K562 (cell line): Measurements from ENCODE around the gene MEGF11. TPM values are rescaled to one million over a fixed set of nuclear protein-coding genes. Genes with fewer than 3 reads are reported as not detected.
A peak's percentile ranks its signal among the peaks of the same experiment; 100 is the strongest.

ENCODE experiments used
- ATAC-seq: fragments of 200-7000 bp; cut with Tn5 transposase; 3 replicates; pipeline ENCODE4 v1.9.1; 2020; ENCODE audit warnings: moderate library complexity
- BruUV-seq: library from RNA; stranded (reverse); fragments of 400-500 nt; replicated peaks from 2 replicates; lab custom pipeline; 2021; lab: Mats Ljungman, UMichigan
- CTCF ChIA-PET: fragments of 300-600 bp; formaldehyde crosslinking; extraction: SDS; loops from one replicate; lab custom pipeline; 2021; ENCODE audit warnings: low intra/inter-chr PET ratio; lab: Yijun Ruan, JAX
- POLR2A ChIA-PET: fragments of 300-600, 350-650 bp; sonication (Branson Sonifier 250); formaldehyde crosslinking; extraction: SDS; loops from one replicate; lab custom pipeline; 2021; ENCODE audit warnings: antibody characterized with exemption, inconsistent platforms; lab: Yijun Ruan, JAX
- DNase-seq, 4 experiments: peaks; one replicate each; pipeline versions ENCODE4 v3.0.0 to v3.0.0-alpha.2; 2011 to 2018; ENCODE audit warnings: low spot score in 3 of 4, mixed read lengths in 3 of 4; ENCODE audit errors: extremely low read depth in 1 of 4
- FAIRE-seq: peaks from 2 replicates; lab custom pipeline; 2011; peaks lifted over from hg19 to GRCh38; lab: Jason Lieb, UNC
- H2AFZ ChIP-seq: 2 replicates; pipeline ENCODE4 v1.6.0; 2011; ENCODE audit warnings: low read depth, low read length, control low read depth, inconsistent platforms
- H3K27ac ChIP-seq: fragments of 200-600 bp; 3 replicates; pipeline ENCODE4 v1.8.0; 2011; ENCODE audit warnings: low read depth, mild to moderate bottlenecking, control low read depth, inconsistent platforms, low read length, moderate library complexity, mixed read lengths; ENCODE audit errors: extremely low read depth
- H3K27me3 ChIP-seq, 2 experiments: fragments of 300-600 bp in 1 of 2; 2 replicates in 1 of 2; 3 replicates in 1 of 2; pipeline versions ENCODE4 v1.6.0 to v1.8.0; 2011; ENCODE audit warnings: inconsistent platforms in 2 of 2, low read length in 2 of 2, mild to moderate bottlenecking in 1 of 2, mixed read lengths in 1 of 2, moderate library complexity in 1 of 2; ENCODE audit not compliant: control insufficient read depth in 2 of 2, insufficient read depth in 2 of 2
- H3K36me3 ChIP-seq: fragments of 300-600 bp; 3 replicates; pipeline ENCODE4 v1.8.0; 2011; ENCODE audit warnings: mild to moderate bottlenecking, low read length, inconsistent platforms; ENCODE audit not compliant: control insufficient read depth, insufficient read depth
- H3K4me1 ChIP-seq, 2 experiments: fragments of 200-600 bp in 1 of 2; replicated peaks in 1 of 2; 2 replicates in 1 of 2; 3 replicates in 1 of 2; pipeline versions ENCODE4 v1.5.1 to v1.8.0; 2011; ENCODE audit warnings: inconsistent platforms in 2 of 2, low read length in 2 of 2, mild to moderate bottlenecking in 1 of 2, mixed read lengths in 1 of 2, moderate library complexity in 1 of 2; ENCODE audit not compliant: control insufficient read depth in 2 of 2, insufficient read depth in 2 of 2
- H3K4me2 ChIP-seq: 2 replicates; pipeline ENCODE4 v1.6.1; 2011; ENCODE audit warnings: low read length, control low read depth, inconsistent platforms, mixed read lengths; ENCODE audit not compliant: insufficient read depth
- H3K4me3 ChIP-seq: fragments of 200-600 bp; sonication (generic), shearing (Covaris generic); 2 replicates; pipeline ENCODE4 v1.5.1; 2016; ENCODE audit warnings: control low read depth, inconsistent platforms
- H3K79me2 ChIP-seq: fragments of 200-600 bp; 3 replicates; pipeline ENCODE4 v1.8.0; 2011; ENCODE audit warnings: low read length, inconsistent platforms; ENCODE audit not compliant: control insufficient read depth, insufficient read depth
- H3K9ac ChIP-seq, 2 experiments: 2 replicates each; pipeline versions ENCODE4 v1.6.0 to v1.6.1; 2011; ENCODE audit warnings: low read depth in 2 of 2, low read length in 2 of 2, control low read depth in 1 of 2, inconsistent platforms in 1 of 2, mild to moderate bottlenecking in 1 of 2, mixed read lengths in 1 of 2; ENCODE audit not compliant: insufficient read depth in 1 of 2
- H3K9me1 ChIP-seq: one replicate; pipeline ENCODE4 v1.6.0; 2011; ENCODE audit warnings: inconsistent platforms, mild to moderate bottlenecking, low read length, moderate library complexity; ENCODE audit not compliant: control insufficient read depth, insufficient read depth
- H3K9me3 ChIP-seq: replicated peaks from 2 replicates; pipeline ENCODE4 v1.5.1; 2011; ENCODE audit warnings: low read depth, low read length, inconsistent platforms; ENCODE audit not compliant: control insufficient read depth, insufficient read depth
- H4K20me1 ChIP-seq: replicated peaks from 2 replicates; pipeline ENCODE4 v1.6.1; 2011; ENCODE audit warnings: low read length, inconsistent platforms, mixed read lengths; ENCODE audit not compliant: control insufficient read depth, insufficient read depth
- HMBOX1 ChIP-seq: sonication (generic); IDR thresholded peaks from 2 replicates; pipeline ENCODE4 v1.6.1; 2016
- MCM5 ChIP-seq: fragments of 450-650 bp; IDR thresholded peaks from 2 replicates; pipeline ENCODE4 v1.6.1; 2016; ENCODE audit warnings: low read depth
- PHB2 ChIP-seq: fragments of 450-650 bp; IDR thresholded peaks from 2 replicates; pipeline ENCODE4 v1.6.1; 2017; ENCODE audit warnings: low read depth
- PHF8 ChIP-seq: fragments of 200-600 bp; sonication (generic); IDR thresholded peaks from 2 replicates; pipeline ENCODE4 v1.6.1; 2012; ENCODE audit warnings: mixed run types, mild to moderate bottlenecking, inconsistent platforms, low read length, moderate library complexity, borderline replicate concordance
- SIRT6 ChIP-seq: IDR thresholded peaks from one replicate; pipeline ENCODE4 v1.6.1; 2012; ENCODE audit warnings: low read depth, mild to moderate bottlenecking, control low read depth, inconsistent platforms, low read length, moderate library complexity
- THAP7 ChIP-seq: fragments of 250-450 bp; sonication (Bioruptor Pico); IDR thresholded peaks from 2 replicates; pipeline ENCODE4 v1.5.0; 2021
- ZFP36 ChIP-seq: fragments of 150-350 bp; IDR thresholded peaks from 2 replicates; pipeline ENCODE4 v1.6.1; 2018; ENCODE audit warnings: low read length, low read depth; ENCODE audit not compliant: partially characterized antibody
- WGBS: fragments of 100-300 bp; shearing (Covaris generic); methylation state at CpG from one replicate; pipeline ENCODE4 v1.1.6; 2016; ENCODE audit warnings: low coverage, mixed read lengths; ENCODE audit not compliant: insufficient coverage; ENCODE audit errors: missing lambda C conversion rate; 5-methylcytosine and 5-hydroxymethylcytosine counted together
- in situ Hi-C: fragments of 300-500 bp; cut with MboI; formaldehyde crosslinking; loops from 4 replicates; pipeline ENCODE4 v1.15.0; 2018; ENCODE audit warnings: inconsistent platforms, mixed read lengths
- intact Hi-C: fragments of 100-400 bp; cut with micrococcal nuclease; formaldehyde crosslinking; loops from 2 replicates; pipeline ENCODE4 v1.14.2; 2022
- polyA plus RNA-seq, 8 experiments: library from polyadenylated mRNA; depleted of rRNA in 4 of 8; stranded (reverse) in 5 of 8; unstranded in 3 of 8; fragments of >200 nt; fragmentation: Nextera tagmentation in 2 of 8; fragmentation: Illumina TruSeq in 1 of 8; extraction: Ambion mirVana in 2 of 8; extraction: Trizol in 1 of 8; gene quantifications; 2 replicates each; pipeline versions ENCODE4 v1.2.1 to v1.2.3, GENCODE V29; 2011 to 2014; ENCODE audit warnings: inconsistent platforms in 1 of 8, missing spikeins in 1 of 8
- total RNA-seq, 7 experiments: library from RNA; depleted of rRNA in 6 of 7; stranded (reverse); fragments of >200 nt in 6 of 7; fragmentation: Illumina TruSeq in 2 of 7; extraction: Trizol in 2 of 7; gene quantifications; 2 replicates each; pipeline versions ENCODE4 v1.2.1 to v1.2.3, GENCODE V29; 2011 to 2021; ENCODE audit warnings: low replicate concordance in 1 of 7

Gene MEGF11
- total and polyA plus RNA-seq, 9 of the 15 experiments (the other 6 are each of a cell fraction or from before 2014, with no cell fraction given) = 0.06 to 0.23 (median 0.20) TPM; not detected in 6

DNA sequence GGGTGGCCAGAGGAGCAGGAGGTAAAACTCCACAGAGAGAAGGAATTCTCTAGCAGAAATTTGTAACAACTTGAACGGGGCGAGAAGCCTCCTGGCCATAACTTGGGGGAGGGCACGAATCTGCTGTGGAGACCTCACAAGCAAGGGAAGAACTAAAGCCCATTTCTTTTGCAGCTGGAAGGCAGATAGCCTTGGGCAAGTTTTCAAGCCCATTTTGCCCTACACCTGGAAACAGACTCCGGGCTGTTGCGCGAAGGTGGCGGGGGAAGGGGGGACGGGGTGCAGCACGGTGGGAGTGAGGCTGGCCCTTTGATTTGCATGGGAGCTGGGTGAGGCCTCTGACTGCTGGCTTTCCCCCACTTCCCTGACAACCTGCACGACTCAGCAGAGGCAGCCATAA lies 168.8 kb downstream of the MEGF11 start:
- DNase-seq (no peak), ATAC-seq (no peak), FAIRE-seq (no peak)
- Histone ChIP-seq H4K20me1 (no peaks in the 10 kb centered on the region), H3K27ac (no peak overlapping the region), H3K9me1 (no peaks in the 10 kb centered on the region), H3K4me1 (no peaks in the 10 kb centered on the region; a peak in 1 of 5 replicates), H2AFZ (no peak overlapping the region), H3K9me3 (0 out of 2 replicates have a peak, but pooled peaks cover 2% of the 10 kb centered on the region), H3K4me3 (no peak overlapping the region), H3K9ac (no peak overlapping the region), H3K4me2 (no peak overlapping the region), H3K36me3 (no peaks in the 10 kb centered on the region), H3K27me3 (peaks cover 12 to 21% of the 10 kb centered on the region in 2 experiments; a peak in 4 of 5 replicates), H3K79me2 (no peaks in the 10 kb centered on the region)
- in situ Hi-C loops (no loop called here), intact Hi-C loops (no loop called here)
- WGBS = 40% methylated on average over 9 of the region's 10 CpGs
- TF ChIP-seq HMBOX1 (no peak), ZFP36 (peak; percentile 95), SIRT6 (no peak), THAP7 (CRISPR knock-in tag) (no peak), PHB2 (no peak), PHF8 (no peak), MCM5 (no peak)
- ChIA-PET POLR2A (no interaction called here), CTCF (no interaction called here)
- no TSS peak for BruUV-seq
